Motor neuron (in vitro differentiated cells): ENCODE measurements around the gene GUCY2D. TPM values are rescaled to one million over a fixed set of nuclear protein-coding genes. Genes with fewer than 3 reads are reported as not detected.
"Not testable (repeated sequence)": the region's sequence is repeated elsewhere in the genome, so short reads cannot be mapped to it uniquely, and the experiment has no call there.

Experiments
- ATAC-seq, 8 experiments: fragments of 200-7000 bp; cut with Tn5 transposase; replicated peaks in 6 of 8; 2 replicates each; pipeline ENCODE4 v1.8.0; 2021; ENCODE audit warnings: mild to moderate bottlenecking in 8 of 8, moderate library complexity in 8 of 8
- H3K27ac ChIP-seq, 2 donors: fragments of 250-450 bp; sonication (Bioruptor Pico); 2 replicates each; pipeline ENCODE4 v1.9.0; 2021; ENCODE audit warnings: antibody characterized with exemption in 2 of 2, mild to moderate bottlenecking in 2 of 2, moderate library complexity in 1 of 2
- H3K4me1 ChIP-seq, 2 donors: fragments of 250-450 bp; sonication (Bioruptor Pico); replicated peaks in 1 of 2; 2 replicates each; pipeline ENCODE4 v1.6.1; 2021; ENCODE audit warnings: antibody characterized with exemption in 2 of 2, mild to moderate bottlenecking in 2 of 2, moderate library complexity in 1 of 2
- H3K4me3 ChIP-seq, 5 donors: fragments of 250-450 bp; sonication (Bioruptor Pico); 2 replicates each; pipeline ENCODE4 v1.9.0; 2021; ENCODE audit warnings: antibody characterized with exemption in 5 of 5, mild to moderate bottlenecking in 5 of 5, moderate library complexity in 4 of 5
- WGBS, 10 experiments: fragments of 450-650 bp; shearing (Covaris generic); methylation state at CpG; one replicate each; pipeline ENCODE4 v1.0.0; 2022; 5-methylcytosine and 5-hydroxymethylcytosine counted together
- in situ Hi-C, 9 experiments: fragments of 400-800 bp; cut with MboI; loops; one replicate each; pipeline ENCODE4 v1.15.0; 2021; ENCODE audit warnings: low sequenced_read_pairs in 9 of 9, low pct_unique_long_range_greater_than_20kb in 2 of 9; ENCODE audit not compliant: unreplicated experiment in 9 of 9
- total RNA-seq, 8 experiments: library from RNA; unstranded; fragments of 300-600 nt; gene quantifications; 2 replicates each; pipeline versions ENCODE4 v1.2.3 to v1.2.4, GENCODE V29; 2022

Gene GUCY2D
- total RNA-seq, 8 experiments from 2014 or later = 1.00 TPM; not detected in 7

GRCh38 chr17:8059131-8059530 is 56.7 kb downstream of the GUCY2D start:
- no peaks in the 10 kb centered on the region for H3K4me1 ChIP-seq
- H3K27ac ChIP-seq = no peak overlapping the region
- H3K4me3 ChIP-seq = no peak overlapping the region
- no peak for ATAC-seq
- in situ Hi-C loops = no loop called here
- 8 to 77% (median 24%) methylated on average over 1 to 7 of the region's 7 CpGs; no CpG with 5 or more reads in 1 of the 10 experiments for WGBS, 10 experiments

- in situ Hi-C loops = no loop called here
- WGBS, 10 experiments = 0 to 21% (median 2%) methylated on average over 4 to 10 of the region's 10 CpGs; no CpG with 5 or more reads in 1 of the 10 experiments
- H3K27ac ChIP-seq = no peak overlapping the region
- no peaks in the 10 kb centered on the region for H3K4me1 ChIP-seq
- no peak overlapping the region for H3K4me3 ChIP-seq
- peak; percentile 36 to 68 (median 60) for ATAC-seq
Observed at GRCh38 chr17:8060274-8060673, 57.9 kb downstream of the GUCY2D start.

GRCh38 chr17:8061851-8062250 is 59.4 kb downstream of the GUCY2D start:
- H3K4me1 ChIP-seq, H3K27ac ChIP-seq, H3K4me3 ChIP-seq, in situ Hi-C loops, ATAC-seq: not testable (repeated sequence)
- 0 to 63% (median 18%) methylated on average over 1 to 5 of the region's 8 CpGs; no CpG with 5 or more reads in 3 of the 10 experiments for WGBS, 10 experiments

GRCh38 chr17:8062435-8062806 is 60.0 kb downstream of the GUCY2D start:
- ATAC-seq = peak in 1 of 8 experiments; percentile 10
- Histone ChIP-seq H3K4me3 (no peak overlapping the region), H3K27ac (no peak overlapping the region), H3K4me1 (no peaks in the 10 kb centered on the region)
- in situ Hi-C loops = no loop called here
- 0 to 43% (median 5%) methylated on average over 5 to 8 of the region's 8 CpGs for WGBS, 10 experiments

GRCh38 chr17:8062807-8063483 is 60.5 kb downstream of the GUCY2D start:
- in situ Hi-C loops = no loop called here
- no peak overlapping the region for H3K4me3 ChIP-seq
- WGBS, 10 experiments = 0 to 15% (median 6%) methylated on average over 3 to 14 of the region's 15 CpGs
- peak in 1 of 8 experiments; percentile 43 for ATAC-seq
- no peaks in the 10 kb centered on the region for H3K4me1 ChIP-seq
- H3K27ac ChIP-seq = no peak overlapping the region

GRCh38 chr17:8063761-8064534 is 61.5 kb downstream of the GUCY2D start:
- no peaks in the 10 kb centered on the region for H3K4me1 ChIP-seq
- no peak overlapping the region for H3K27ac ChIP-seq
- in situ Hi-C loops = no loop called here
- WGBS, 10 experiments = 0 to 40% (median 8%) methylated on average over 1 to 4 of the region's 28 CpGs; no CpG with 5 or more reads in 2 of the 10 experiments
- no peak for ATAC-seq
- no peak overlapping the region for H3K4me3 ChIP-seq

GRCh38 chr17:8064561-8065019 is 62.2 kb downstream of the GUCY2D start:
- Histone ChIP-seq H3K4me1 (no peaks in the 10 kb centered on the region), H3K27ac (no peak overlapping the region), H3K4me3 (no peak overlapping the region)
- no peak for ATAC-seq
- in situ Hi-C loops = no loop called here
- WGBS, 10 experiments = 0 to 100% (median 40%) methylated on average over 1 of the region's 6 CpGs; no CpG with 5 or more reads in 5 of the 10 experiments

GRCh38 chr17:8066841-8067775 is 64.7 kb downstream of the GUCY2D start:
- in situ Hi-C loops = no loop called here

GRCh38 chr17:8067806-8068205 is 65.4 kb downstream of the GUCY2D start:
- 40 to 90% (median 47%) methylated on average over 1 to 4 of the region's 4 CpGs; no CpG with 5 or more reads in 6 of the 10 experiments for WGBS, 10 experiments
- Histone ChIP-seq H3K27ac (no peak overlapping the region), H3K4me1 (peaks cover 3 to 4% of the 10 kb centered on the region in 2 donors), H3K4me3 (no peak overlapping the region)
- in situ Hi-C loops = no loop called here
- ATAC-seq = no peak

More at GRCh38 chr17:8066841-8067775, 64.7 kb downstream of the GUCY2D start:
- 0 to 100% (median 37%) methylated on average over 1 to 5 of the region's 15 CpGs; no CpG with 5 or more reads in 4 of the 10 experiments for WGBS, 10 experiments
- H3K4me3 ChIP-seq = no peak overlapping the region
- H3K4me1 ChIP-seq = no peaks in the 10 kb centered on the region
- H3K27ac ChIP-seq = no peak overlapping the region
- no peak for ATAC-seq

- Histone ChIP-seq H3K4me3 (no peak overlapping the region), H3K27ac (no peak overlapping the region), H3K4me1 (peaks cover 3 to 10% of the 10 kb centered on the region in 2 donors)
- in situ Hi-C loops = no loop called here
- ATAC-seq = no peak
- 15 to 100% (median 53%) methylated on average over 1 to 6 of the region's 9 CpGs; no CpG with 5 or more reads in 3 of the 10 experiments for WGBS, 10 experiments
Observed at GRCh38 chr17:8068736-8069586, 66.5 kb downstream of the GUCY2D start.

- Histone ChIP-seq H3K27ac (no peak overlapping the region), H3K4me3 (no peak overlapping the region), H3K4me1 (peaks cover 3 to 10% of the 10 kb centered on the region in 2 donors)
- 57 to 67% methylated on average over 2 of the region's 3 CpGs; no CpG with 5 or more reads in 8 of the 10 experiments for WGBS, 10 experiments
- ATAC-seq = no peak
- in situ Hi-C loops = no loop called here
Observed at GRCh38 chr17:8069587-8069860, 67.1 kb downstream of the GUCY2D start.
